Amygdala (tissue), 56 donors: Measurements from ENCODE around the gene HPSE.
"Not testable (repeated sequence)": the region's sequence is repeated elsewhere in the genome, so short reads cannot be mapped to it uniquely, and the experiment has no call there.

Experiments used
- DNase-seq, 56 donors: peaks; one replicate each; lab custom pipeline; 2025; lab: John Stamatoyannopoulos, UW

HPSE gene

GRCh38 chr4:83339573-83339972 lies 4.9 kb upstream of the HPSE start:
- no peak for DNase-seq

GRCh38 chr4:83335701-83336100 lies 1.1 kb upstream of the HPSE start:
- peak in 4 of 56 donors; percentile 1 to 11 (median 5) for DNase-seq

- DNase-seq = no peak
Observed at GRCh38 chr4:83331956-83332355, 2.7 kb downstream of the HPSE start.

GRCh38 chr4:83329521-83330110 lies 5.0 kb downstream of the HPSE start:
- DNase-seq = no peak

GRCh38 chr4:83328521-83329187 lies 6.0 kb downstream of the HPSE start:
- DNase-seq = no peak

- no peak for DNase-seq
Observed at GRCh38 chr4:83326546-83326945, 8.1 kb downstream of the HPSE start.

- not testable (repeated sequence) for DNase-seq
Observed at GRCh38 chr4:83325306-83325705, 9.3 kb downstream of the HPSE start.

- DNase-seq = no peak
Observed at GRCh38 chr4:83323136-83323535, 11.5 kb downstream of the HPSE start.

GRCh38 chr4:83320548-83320947 lies 14.1 kb downstream of the HPSE start:
- peak in 30 of 56 donors; percentile 1 to 55 (median 12) for DNase-seq

- DNase-seq = no peak
Observed at GRCh38 chr4:83318666-83319065, 16.0 kb downstream of the HPSE start.

- DNase-seq = no peak
Observed at GRCh38 chr4:83317671-83318070, 17.0 kb downstream of the HPSE start.

GRCh38 chr4:83316459-83317165 lies 18.0 kb downstream of the HPSE start:
- no peak for DNase-seq

GRCh38 chr4:83315341-83315870 lies 19.2 kb downstream of the HPSE start:
- no peak for DNase-seq

- no peak for DNase-seq
Observed at GRCh38 chr4:83308672-83309071, 26.0 kb downstream of the HPSE start.

- no peak for DNase-seq
Observed at GRCh38 chr4:83307920-83308319, 26.7 kb downstream of the HPSE start.

GRCh38 chr4:83305187-83305586 lies 29.5 kb downstream of the HPSE start:
- DNase-seq = no peak

GRCh38 chr4:83297548-83298260 lies 36.9 kb downstream of the HPSE start:
- DNase-seq = no peak

- DNase-seq = no peak
Observed at GRCh38 chr4:83293305-83294046, 41.2 kb downstream of the HPSE start.

GRCh38 chr4:83290059-83290774 lies 44.4 kb downstream of the HPSE start:
- not testable (repeated sequence) for DNase-seq

- DNase-seq = not testable (repeated sequence)
Observed at GRCh38 chr4:83288381-83288780, 46.3 kb downstream of the HPSE start.
